Tibial nerve (tissue), 4 donors: ENCODE data around the gene RADX.

Experiments
- EP300 ChIP-seq, 2 donors: sonication (generic); formaldehyde crosslinking; IDR thresholded peaks; one replicate each; pipeline ENCODE4 v1.6.1; 2017; ENCODE audit warnings: antibody characterized with exemption in 2 of 2, mild to moderate bottlenecking in 1 of 2
- POLR2A ChIP-seq, 2 donors: fragments of 450-650 bp; IDR thresholded peaks; one replicate each; pipeline ENCODE4 v1.6.1; 2017; ENCODE audit warnings: antibody characterized with exemption in 2 of 2, mild to moderate bottlenecking in 2 of 2, moderate library complexity in 2 of 2
- TF ChIP-seq, protein P1 (sequence below), 5 experiments: fragments of 200-600 bp in 3 of 5; fragments of 450-650 bp in 2 of 5; sonication (generic) in 3 of 5; IDR thresholded peaks; one replicate each; pipeline ENCODE4 v1.5.1; 2016 to 2019; ENCODE audit warnings: antibody characterized with exemption in 5 of 5, mild to moderate bottlenecking in 3 of 5, moderate library complexity in 2 of 5

GRCh38 chrX:106716004-106716403, 104.2 kb downstream of the RADX start:
- TF ChIP-seq, protein P1, sequence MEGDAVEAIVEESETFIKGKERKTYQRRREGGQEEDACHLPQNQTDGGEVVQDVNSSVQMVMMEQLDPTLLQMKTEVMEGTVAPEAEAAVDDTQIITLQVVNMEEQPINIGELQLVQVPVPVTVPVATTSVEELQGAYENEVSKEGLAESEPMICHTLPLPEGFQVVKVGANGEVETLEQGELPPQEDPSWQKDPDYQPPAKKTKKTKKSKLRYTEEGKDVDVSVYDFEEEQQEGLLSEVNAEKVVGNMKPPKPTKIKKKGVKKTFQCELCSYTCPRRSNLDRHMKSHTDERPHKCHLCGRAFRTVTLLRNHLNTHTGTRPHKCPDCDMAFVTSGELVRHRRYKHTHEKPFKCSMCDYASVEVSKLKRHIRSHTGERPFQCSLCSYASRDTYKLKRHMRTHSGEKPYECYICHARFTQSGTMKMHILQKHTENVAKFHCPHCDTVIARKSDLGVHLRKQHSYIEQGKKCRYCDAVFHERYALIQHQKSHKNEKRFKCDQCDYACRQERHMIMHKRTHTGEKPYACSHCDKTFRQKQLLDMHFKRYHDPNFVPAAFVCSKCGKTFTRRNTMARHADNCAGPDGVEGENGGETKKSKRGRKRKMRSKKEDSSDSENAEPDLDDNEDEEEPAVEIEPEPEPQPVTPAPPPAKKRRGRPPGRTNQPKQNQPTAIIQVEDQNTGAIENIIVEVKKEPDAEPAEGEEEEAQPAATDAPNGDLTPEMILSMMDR (IDR thresholded peaks at IDR 0.05), result no peak
- TF ChIP-seq POLR2A (IDR thresholded peaks at IDR 0.05) (no peak), EP300 (IDR thresholded peaks at IDR 0.05) (no peak)
